ENCODE results near the gene PTPRU. TPM values are rescaled to one million over a fixed set of nuclear protein-coding genes. Genes with fewer than 3 reads are reported as not detected.

PTPRU gene
- total and polyA plus RNA-seq, 7 donors: 14.5 to 51.4 (median 25.6) TPM

GRCh38 chr1:29346576-29346975 is 110.3 kb downstream of the PTPRU start:
- intact Hi-C loops (cut with DNase I): no loop called here
- H3K27ac ChIP-seq: no peak overlapping the region
- no peaks in the 10 kb centered on the region for H3K4me1 ChIP-seq
- no peak for TF ChIP-seq CTCF (IDR thresholded peaks at IDR 0.05)
- 74 to 86% (median 85%) methylated on average over 2 of the region's 2 CpGs for WGBS, 3 donors
- DNase-seq: no peak
- no peaks in the 10 kb centered on the region for H3K36me3 ChIP-seq (ENCODE audit: insufficient read depth in 1 of 2, low read depth in 1 of 2)
- ATAC-seq: no peak
- H3K27me3 ChIP-seq (ENCODE audit: insufficient read depth in 3 of 3, low read length in 2 of 3): peaks cover 0 to 28% (median 5%) of the 10 kb centered on the region in 3 donors
- no peaks in the 10 kb centered on the region for H3K9me3 ChIP-seq
- no peak overlapping the region for H3K4me3 ChIP-seq

- Histone ChIP-seq H3K4me1 (no peaks in the 10 kb centered on the region), H3K27me3 (ENCODE audit: insufficient read depth in 3 of 3, low read length in 2 of 3) (peaks cover 0 to 22% (median 5%) of the 10 kb centered on the region in 3 donors), H3K4me3 (no peak overlapping the region), H3K36me3 (ENCODE audit: insufficient read depth in 1 of 2, low read depth in 1 of 2) (no peaks in the 10 kb centered on the region), H3K9me3 (no peaks in the 10 kb centered on the region), H3K27ac (no peak overlapping the region)
- 77 to 87% (median 78%) methylated on average over 21 to 23 of the region's 23 CpGs for WGBS, 3 donors
- no peak for DNase-seq
- intact Hi-C loops (cut with DNase I): no loop called here
- no peak for TF ChIP-seq CTCF (IDR thresholded peaks at IDR 0.05)
- ATAC-seq: no peak
These were observed 113.7 kb downstream of the PTPRU start for GRCh38 chr1:29349871-29350491.

- no peak for ATAC-seq
- intact Hi-C loops (cut with DNase I): no loop called here
- no peaks in the 10 kb centered on the region for H3K36me3 ChIP-seq (ENCODE audit: insufficient read depth in 1 of 2, low read depth in 1 of 2)
- TF ChIP-seq CTCF (IDR thresholded peaks at IDR 0.05): no peak
- H3K27ac ChIP-seq: no peak overlapping the region
- WGBS, 3 donors: 53 to 64% (median 56%) methylated on average over 4 of the region's 4 CpGs
- H3K27me3 ChIP-seq (ENCODE audit: insufficient read depth in 3 of 3, low read length in 2 of 3): peaks cover 0 to 32% (median 5%) of the 10 kb centered on the region in 3 donors
- DNase-seq: no peak
- no peaks in the 10 kb centered on the region for H3K9me3 ChIP-seq
- no peak overlapping the region for H3K4me3 ChIP-seq
- H3K4me1 ChIP-seq: no peaks in the 10 kb centered on the region
These were observed 116.5 kb downstream of the PTPRU start for GRCh38 chr1:29352719-29353420.

- H3K27me3 ChIP-seq (ENCODE audit: insufficient read depth in 3 of 3, low read length in 2 of 3): peaks cover 0 to 47% (median 5%) of the 10 kb centered on the region in 3 donors
- ATAC-seq: no peak
- no peak for DNase-seq
- intact Hi-C loops (cut with DNase I): no loop called here
- no peaks in the 10 kb centered on the region for H3K4me1 ChIP-seq
- H3K9me3 ChIP-seq: no peaks in the 10 kb centered on the region
- no peak overlapping the region for H3K27ac ChIP-seq
- 65 to 72% (median 71%) methylated on average over 8 of the region's 8 CpGs for whole genome bisulfite sequencing, 3 donors
- H3K4me3 ChIP-seq: no peak overlapping the region
- no peak for TF ChIP-seq CTCF (IDR thresholded peaks at IDR 0.05)
- H3K36me3 ChIP-seq (ENCODE audit: insufficient read depth in 1 of 2, low read depth in 1 of 2): no peaks in the 10 kb centered on the region
These were observed 118.3 kb downstream of the PTPRU start for GRCh38 chr1:29354511-29355098.
